KOPT-K1 (cell line): ENCODE measurements around the gene FLNB.

ENCODE experiments used
- H3K27ac ChIP-seq: fragments of 200-600 bp; sonication (generic); 2 replicates; pipeline ENCODE4 v1.5.1; 2016; ENCODE audit warnings: antibody characterized with exemption, mild to moderate bottlenecking, low read depth, low read length; ENCODE audit not compliant: poor library complexity, severe bottlenecking
- H3K36me3 ChIP-seq: fragments of 200-600 bp; sonication (generic); 2 replicates; pipeline ENCODE4 v1.5.1; 2017; ENCODE audit warnings: antibody characterized with exemption, mild to moderate bottlenecking, low read length, moderate library complexity; ENCODE audit not compliant: insufficient read depth
- H3K9me3 ChIP-seq: fragments of 200-600 bp; sonication (generic); 2 replicates; pipeline ENCODE4 v1.5.1; 2017; ENCODE audit warnings: antibody characterized with exemption, low read length, mild to moderate bottlenecking; ENCODE audit not compliant: insufficient read depth, poor library complexity, severe bottlenecking

FLNB gene

DNA sequence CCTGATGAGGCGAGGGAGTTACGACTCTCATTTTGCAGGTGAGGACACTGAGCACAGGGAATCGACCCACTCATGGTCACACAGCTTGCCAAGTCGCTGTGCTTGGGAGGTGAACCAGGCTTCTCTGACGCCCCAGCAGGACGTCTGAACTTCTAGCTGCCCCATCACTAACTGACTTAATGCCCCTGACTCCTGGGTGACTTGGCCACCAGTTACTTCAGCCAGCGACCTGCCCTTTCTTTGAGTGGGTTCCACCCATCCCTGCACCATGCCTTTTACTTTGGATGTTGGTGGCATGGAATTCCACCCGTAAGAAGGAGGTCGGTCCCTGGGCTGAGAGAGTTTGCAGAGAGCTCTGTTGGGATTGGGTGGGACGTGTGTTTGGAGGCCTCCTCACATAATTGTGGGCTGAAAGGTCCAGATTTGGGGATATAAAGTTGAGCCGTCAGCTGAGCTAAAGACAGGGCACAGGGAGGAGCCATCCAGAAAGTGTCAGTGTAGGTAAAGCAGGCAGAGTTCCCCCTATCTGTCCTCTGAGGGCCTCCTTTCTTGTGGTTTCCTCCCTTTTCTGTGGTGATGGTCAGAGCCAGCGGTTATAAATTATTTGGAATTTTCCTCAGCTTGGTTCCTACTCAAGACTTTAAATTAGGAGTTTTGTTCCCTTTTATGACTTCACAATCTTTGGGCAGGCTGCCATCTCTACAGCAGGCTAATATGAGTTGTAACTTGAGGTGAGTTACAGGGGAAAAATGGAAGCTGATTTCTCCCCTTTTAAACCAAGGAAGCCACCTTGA lies 55.0 kb downstream of the FLNB start:
- Histone ChIP-seq H3K36me3 (no peaks in the 10 kb centered on the region), H3K27ac (no peak overlapping the region), H3K9me3 (no peaks in the 10 kb centered on the region)

DNA sequence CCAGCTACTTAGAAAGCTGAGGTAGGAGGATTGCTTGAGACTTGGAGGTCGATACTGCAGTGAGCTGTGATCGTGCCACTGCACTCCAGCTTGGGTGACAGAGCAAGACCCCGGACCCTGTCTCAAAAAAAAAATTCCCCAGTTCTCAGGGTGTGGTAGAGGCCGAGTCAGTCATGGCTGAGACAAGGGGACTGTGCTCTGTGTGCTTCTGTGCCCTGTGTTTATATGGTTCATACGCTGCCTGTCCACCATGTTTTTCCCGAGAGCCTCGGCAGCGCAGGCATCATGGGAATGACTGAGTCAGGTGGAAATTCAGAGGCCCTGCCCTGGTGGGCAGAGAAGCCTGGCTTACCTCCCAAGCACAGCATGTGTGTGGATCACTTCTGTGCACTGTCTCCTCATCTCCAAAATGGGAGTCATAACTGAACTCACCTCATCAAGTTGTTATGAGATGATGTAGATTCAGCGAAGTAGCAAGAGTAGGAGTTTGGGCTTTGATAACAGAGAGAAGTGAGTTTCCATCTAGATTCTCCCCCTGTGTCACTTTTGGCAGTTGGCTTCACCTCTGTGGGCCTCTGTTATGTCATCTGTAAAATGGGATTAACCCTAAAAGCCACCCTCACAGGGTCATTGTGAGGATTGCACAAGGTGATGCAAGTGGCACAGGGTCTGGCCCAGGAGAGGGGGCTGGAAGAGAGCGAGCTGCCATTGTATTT lies 56.9 kb downstream of the FLNB start:
- Histone ChIP-seq H3K27ac (no peak overlapping the region), H3K9me3 (no peaks in the 10 kb centered on the region), H3K36me3 (no peaks in the 10 kb centered on the region)

DNA sequence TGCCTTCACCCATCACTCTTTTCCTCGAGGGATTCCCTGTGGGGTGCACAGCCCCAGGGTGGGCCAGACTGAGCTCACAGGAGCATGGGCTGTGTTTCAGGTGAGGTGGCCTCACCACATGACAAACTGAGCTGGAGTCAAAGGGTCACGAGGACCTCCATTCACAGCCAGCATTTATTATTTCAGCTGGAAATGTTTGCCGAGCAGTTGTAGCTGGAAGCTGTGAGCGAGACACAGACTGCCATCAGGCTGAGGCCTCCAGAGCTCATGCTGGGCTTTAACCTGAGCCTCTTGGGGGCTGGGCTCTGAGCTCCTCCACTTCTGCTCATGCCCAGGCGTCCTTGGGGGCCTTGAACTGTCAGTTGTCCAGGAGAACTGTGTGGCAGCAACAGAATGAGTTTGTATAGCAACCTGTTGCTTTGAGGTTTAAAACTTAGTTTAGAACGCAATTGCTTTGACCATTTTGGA lies 57.5 kb downstream of the FLNB start:
- Histone ChIP-seq H3K27ac (no peak overlapping the region), H3K9me3 (no peaks in the 10 kb centered on the region), H3K36me3 (no peaks in the 10 kb centered on the region)

DNA sequence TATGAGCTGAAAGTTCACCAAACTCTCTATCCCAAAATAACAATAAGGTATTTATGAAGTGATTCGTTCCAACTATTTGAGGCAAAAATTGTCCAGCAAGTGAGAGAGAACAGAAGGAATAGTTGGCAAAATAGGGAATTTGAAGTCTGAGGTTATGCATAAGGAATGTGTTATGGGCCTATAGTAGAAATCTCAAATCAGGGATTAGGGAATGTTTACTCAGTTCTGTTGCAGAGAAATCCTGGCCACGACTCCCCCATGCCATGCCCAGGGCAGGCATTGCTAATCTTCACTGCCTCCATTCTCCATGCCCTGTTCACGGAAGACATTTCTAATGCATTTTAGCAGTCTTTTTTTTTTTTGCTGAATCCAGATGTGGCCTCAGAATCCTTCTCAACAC lies 58.6 kb downstream of the FLNB start:
- H3K27ac ChIP-seq: no peak overlapping the region
- H3K36me3 ChIP-seq: no peaks in the 10 kb centered on the region
- H3K9me3 ChIP-seq: no peaks in the 10 kb centered on the region

DNA sequence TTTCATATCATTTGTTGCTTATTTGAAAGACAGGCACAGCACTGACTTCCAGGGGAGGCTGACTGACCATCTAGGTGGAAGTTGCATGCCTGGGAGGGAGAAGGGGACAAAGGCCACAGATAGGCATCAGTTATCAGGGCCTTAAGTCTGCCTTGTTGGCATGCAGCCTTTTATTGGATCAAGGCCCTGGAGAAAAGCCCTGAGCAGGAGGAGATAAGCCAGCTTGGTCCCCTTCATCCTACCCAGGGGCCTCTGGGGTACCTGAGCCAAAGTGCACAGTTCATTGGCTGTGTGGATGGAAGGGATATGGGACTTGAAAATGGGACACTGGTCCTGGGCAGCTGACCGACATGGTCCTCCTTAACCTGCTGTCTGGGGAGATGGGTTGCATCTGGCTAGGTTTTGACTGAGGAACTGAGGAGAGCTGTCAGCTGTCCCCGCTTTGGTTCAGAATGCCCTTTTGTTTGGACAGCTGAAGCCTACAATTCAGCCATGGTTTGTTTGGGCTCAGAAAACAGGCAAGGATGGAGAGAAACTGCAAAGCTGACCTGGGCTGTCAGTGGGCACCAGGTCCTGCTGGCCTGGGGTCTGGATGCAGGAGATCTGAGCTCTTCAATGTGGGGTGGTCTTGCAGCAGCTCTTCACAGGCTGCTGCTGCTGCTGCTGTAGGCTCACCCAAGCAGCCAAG lies 60.0 kb downstream of the FLNB start:
- H3K27ac ChIP-seq: no peak overlapping the region
- H3K36me3 ChIP-seq: no peaks in the 10 kb centered on the region
- H3K9me3 ChIP-seq: no peaks in the 10 kb centered on the region

DNA sequence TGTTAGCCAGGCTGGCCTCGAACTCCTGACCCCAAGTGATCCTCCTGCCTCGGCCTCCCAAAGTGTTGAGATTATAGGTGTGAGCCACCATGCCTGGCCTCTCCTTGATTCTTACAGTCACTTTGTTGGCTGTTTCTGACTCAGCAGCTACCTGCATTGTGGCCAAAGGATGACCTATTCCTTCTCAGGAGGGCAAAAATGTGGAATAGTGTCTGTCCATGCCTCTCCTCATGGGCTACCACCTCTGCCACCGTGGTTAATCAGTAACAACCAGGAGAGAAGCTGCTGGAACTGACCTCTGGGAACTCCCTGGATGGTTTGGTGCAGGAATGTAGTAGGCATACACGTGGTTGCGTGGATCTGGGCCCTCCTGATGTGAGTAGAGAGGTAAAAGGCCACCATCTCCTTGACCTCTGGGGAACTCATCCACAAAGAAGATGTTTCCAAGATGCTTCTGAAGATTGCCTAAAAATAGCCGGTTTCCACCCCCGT lies 63.3 kb downstream of the FLNB start:
- Histone ChIP-seq H3K9me3 (no peaks in the 10 kb centered on the region), H3K36me3 (no peaks in the 10 kb centered on the region), H3K27ac (no peak overlapping the region)

DNA sequence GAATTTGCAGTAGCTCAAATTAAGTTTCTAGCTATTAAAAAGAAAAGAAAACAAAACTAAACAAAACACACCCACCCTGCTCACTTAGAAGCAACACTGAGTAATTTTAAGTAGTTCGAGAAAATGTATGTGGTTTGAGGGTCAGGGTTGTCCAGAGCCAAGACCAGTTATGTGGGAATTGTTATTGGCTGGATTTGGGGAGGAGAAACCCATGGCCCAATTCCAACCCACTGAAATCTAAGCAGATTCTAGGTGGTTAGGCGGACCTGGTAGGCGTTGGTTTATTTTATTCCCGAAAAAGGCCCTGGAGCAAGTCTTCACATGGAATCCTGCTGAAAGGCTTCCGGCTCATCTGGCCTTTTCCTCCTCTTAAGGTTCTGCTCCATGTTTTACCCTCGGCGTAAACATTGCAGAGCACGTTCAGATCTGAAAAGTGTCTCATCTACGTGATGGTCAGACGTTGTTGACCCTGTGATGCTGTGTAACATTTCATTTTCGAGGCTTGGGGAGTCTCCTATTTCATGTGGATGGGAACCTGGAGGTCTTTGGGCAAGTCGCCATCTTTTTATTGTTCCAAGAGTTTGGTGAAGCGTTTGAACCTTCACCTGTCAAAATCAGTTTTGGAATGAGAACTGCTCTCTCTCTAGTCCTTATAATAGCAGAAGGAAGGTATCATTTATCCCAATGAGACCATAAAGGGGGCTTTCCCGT lies 64.0 kb downstream of the FLNB start:
- H3K27ac ChIP-seq: no peak overlapping the region
- H3K36me3 ChIP-seq: no peaks in the 10 kb centered on the region
- H3K9me3 ChIP-seq: no peaks in the 10 kb centered on the region

DNA sequence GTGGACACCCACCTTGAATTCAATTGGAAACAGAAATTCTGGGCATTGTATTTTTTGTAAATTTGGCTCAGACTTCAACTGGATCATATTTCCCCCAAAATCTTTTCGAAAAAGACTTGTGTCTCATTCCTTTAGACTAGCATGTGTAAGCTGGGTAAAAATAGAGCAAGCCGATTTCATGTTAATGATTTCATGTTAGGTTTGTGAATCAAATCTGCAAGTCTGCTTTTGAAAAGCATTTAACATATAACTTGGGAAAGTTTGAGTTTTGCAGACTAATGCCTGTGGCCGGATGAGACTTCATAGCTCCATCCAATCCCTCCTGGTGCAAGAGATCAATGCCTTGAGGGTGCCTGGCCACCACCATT lies 64.5 kb downstream of the FLNB start:
- H3K36me3 ChIP-seq: 0 out of 2 replicates have a peak, but pooled peaks cover under 1% of the 10 kb centered on the region
- H3K27ac ChIP-seq: no peak overlapping the region
- H3K9me3 ChIP-seq: no peaks in the 10 kb centered on the region

DNA sequence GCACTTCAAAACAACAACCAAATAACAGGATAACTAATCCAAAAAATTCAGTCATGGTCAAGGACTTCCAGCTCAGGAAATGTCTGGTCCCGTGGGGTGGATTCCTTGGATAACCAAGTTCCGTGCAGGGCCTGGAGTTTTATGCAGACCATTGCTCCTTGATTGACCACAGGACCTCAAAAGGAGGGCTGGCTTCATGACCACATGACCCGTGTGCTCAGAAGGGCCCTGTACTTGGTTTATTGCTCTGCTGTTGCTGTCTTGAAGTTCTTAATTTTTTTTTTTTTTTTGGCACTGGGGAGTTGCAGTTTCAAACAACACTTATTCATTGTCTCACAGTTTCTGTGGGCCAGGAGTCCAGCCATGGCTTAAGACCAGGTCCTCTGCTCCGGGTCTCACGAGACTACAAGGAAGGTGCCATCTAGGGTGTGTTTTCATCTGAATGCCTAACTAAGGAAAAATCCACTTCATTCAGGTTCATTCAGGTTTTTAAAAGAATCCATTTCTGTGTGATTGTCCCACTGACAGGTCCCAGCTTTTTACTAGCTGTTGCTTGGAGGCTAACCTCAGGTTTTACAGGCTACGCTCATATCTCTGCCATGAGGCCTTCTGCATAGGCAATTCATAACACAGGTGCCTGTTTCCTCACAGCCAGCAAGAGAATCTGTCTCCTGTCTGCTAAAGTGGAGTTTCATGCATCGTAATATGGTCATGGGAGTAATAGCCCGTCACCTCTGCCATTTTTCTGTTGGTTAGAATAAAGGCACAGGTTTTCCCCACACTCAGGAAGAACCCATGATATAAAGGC lies 65.3 kb downstream of the FLNB start:
- H3K27ac ChIP-seq: no peak overlapping the region
- no peaks in the 10 kb centered on the region for H3K9me3 ChIP-seq

DNA sequence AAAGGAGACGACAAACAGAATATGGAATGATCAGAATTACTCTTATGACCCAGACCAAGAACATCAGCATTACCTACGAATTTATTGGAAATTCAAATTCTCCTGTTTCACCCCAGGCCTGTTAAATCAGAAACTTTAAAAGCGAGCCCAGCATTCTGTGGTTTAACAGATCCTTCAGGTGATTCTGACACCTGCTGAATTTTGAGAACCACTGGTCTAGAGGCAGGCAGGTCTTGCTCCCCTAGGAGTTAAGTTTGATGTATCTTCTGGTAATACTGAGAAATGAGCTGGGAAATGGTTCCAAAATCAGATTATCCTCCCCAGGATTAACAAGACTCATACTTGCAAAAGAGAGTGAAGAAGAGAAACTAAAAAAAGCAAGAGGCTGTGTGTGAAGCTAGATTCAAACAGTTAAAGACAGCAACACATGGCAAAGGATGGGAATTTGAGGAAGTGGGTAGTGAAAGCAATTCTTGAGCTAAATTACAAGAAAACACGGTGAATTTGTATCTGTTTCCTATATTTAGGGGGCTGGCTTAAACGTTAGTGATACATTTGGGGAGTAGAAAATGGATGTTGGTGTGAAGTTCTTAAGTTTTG lies 66.0 kb downstream of the FLNB start:
- no peaks in the 10 kb centered on the region for H3K9me3 ChIP-seq
- H3K36me3 ChIP-seq: peaks cover 11% of the 10 kb centered on the region; the same call in 1 of the 2 replicates
- no peak overlapping the region for H3K27ac ChIP-seq

More for the DNA sequence above, 65.3 kb downstream of the FLNB start:
- H3K36me3 ChIP-seq: peaks cover 6% of the 10 kb centered on the region; the same call in 1 of the 2 replicates

DNA sequence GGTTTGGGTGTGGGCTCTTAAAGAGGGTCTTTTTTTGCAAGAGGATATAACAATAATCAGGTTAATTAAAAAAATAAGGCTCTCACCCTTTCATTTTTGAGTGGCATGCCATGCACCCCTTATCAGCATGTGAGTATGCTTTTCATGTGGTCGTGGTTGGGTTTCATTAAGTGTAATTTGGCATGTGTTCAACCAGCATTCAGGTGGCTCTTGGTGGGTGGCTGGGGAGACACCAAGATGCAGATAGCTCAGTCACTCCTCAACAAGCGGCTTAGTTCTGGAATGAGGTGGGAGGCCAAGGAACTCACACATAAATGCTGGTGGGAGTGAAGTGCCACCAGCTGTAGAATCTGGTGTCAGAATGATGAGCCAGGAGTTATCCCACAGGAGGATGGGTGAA lies 66.8 kb downstream of the FLNB start:
- Histone ChIP-seq H3K9me3 (no peaks in the 10 kb centered on the region), H3K27ac (no peak overlapping the region), H3K36me3 (peaks cover 18% of the 10 kb centered on the region; the same call in 1 of the 2 replicates)

DNA sequence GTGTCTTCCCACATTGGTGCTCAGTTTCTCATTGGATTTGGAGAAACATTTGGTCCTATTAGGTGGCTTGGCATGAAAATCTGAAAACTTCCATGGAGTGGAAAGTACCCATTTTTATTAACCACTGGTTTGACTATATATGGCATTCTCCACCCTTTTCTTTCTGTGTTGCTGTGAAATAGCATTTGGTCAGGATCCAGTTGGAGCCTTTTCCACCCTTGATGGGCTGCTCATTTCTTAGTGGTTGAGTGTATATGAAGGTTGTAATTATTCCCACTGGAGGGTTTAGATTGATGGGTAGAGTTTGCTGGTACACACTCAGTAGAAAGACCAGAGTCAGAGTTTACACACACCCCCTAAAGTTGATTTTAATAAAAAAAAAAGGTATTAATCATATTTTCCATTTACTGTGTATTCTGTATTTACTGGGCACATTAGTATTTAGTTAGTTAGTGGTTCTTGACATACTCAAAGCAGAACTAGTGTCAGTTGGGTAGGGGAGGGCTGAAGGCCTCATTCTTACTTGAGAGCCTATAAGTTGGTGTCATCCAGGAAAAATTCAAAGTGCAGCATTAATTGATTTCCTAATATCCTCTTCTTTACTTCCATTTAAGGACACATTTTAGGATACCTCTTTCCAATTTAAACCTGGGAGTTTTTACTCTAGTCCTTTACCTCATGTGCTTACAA lies 69.5 kb downstream of the FLNB start:
- Histone ChIP-seq H3K27ac (no peak overlapping the region), H3K9me3 (no peaks in the 10 kb centered on the region), H3K36me3 (peaks cover 20% of the 10 kb centered on the region; the same call in 1 of the 2 replicates)

DNA sequence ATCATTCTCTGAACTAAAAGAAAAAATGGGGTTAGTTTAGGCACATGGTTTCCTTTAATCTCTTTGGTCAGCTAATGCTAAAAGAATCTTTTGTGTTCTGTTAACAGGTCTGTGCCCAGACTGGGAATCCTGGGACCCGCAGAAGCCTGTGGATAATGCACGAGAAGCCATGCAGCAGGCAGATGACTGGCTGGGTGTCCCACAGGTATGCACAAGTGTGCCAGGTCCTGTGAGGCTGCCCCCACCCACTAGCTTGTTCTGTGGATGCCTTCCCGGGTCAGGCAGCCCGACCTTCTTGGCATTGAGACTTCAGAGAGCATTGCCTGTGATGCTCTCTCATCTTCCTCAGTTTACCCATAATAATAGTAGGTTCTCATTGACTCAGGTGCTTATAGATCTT lies 70.4 kb downstream of the FLNB start:
- Histone ChIP-seq H3K36me3 (peaks cover 20% of the 10 kb centered on the region; the same call in 1 of the 2 replicates), H3K27ac (no peak overlapping the region), H3K9me3 (no peaks in the 10 kb centered on the region)
